HepG2 (cell line): ENCODE results near the gene TMEM131. TPM values are rescaled to one million over a fixed set of nuclear protein-coding genes. Genes with fewer than 3 reads are reported as not detected.

Experiments used
- ATAC-seq: fragments of 200-7000 bp; cut with Tn5 transposase; 3 replicates; pipeline ENCODE4 v1.9.1; 2020; ENCODE audit warnings: mild to moderate bottlenecking, moderate library complexity
- BruUV-seq: library from RNA; stranded (reverse); fragments of 400-500 nt; replicated peaks from 2 replicates; lab custom pipeline; 2021; lab: Mats Ljungman, UMichigan
- CTCF ChIA-PET: fragments of 300-600 bp; formaldehyde crosslinking; extraction: SDS; loops from one replicate; lab custom pipeline; 2021; ENCODE audit warnings: low total read pairs, inconsistent platforms, low intra/inter-chr PET ratio; lab: Yijun Ruan, JAX
- POLR2A ChIA-PET: fragments of 350-600 bp; sonication (Branson Sonifier 250); formaldehyde crosslinking; loops from one replicate; lab custom pipeline; 2020; ENCODE audit warnings: antibody characterized with exemption, inconsistent platforms; lab: Yijun Ruan, JAX
- DNase-seq: peaks from one replicate; pipeline ENCODE4 v3.0.0-alpha.2; 2015; ENCODE audit warnings: low spot score
- FAIRE-seq: peaks from 3 replicates; lab custom pipeline; 2011; peaks lifted over from hg19 to GRCh38; lab: Jason Lieb, UNC
- H2AFZ ChIP-seq: one replicate; pipeline ENCODE4 v1.6.1; 2011; ENCODE audit warnings: low read length, inconsistent platforms
- H3K27ac ChIP-seq: fragments of 300-600 bp; 3 replicates; pipeline ENCODE4 v1.8.0; 2011; ENCODE audit warnings: mixed run types, mild to moderate bottlenecking, mixed read lengths, low read length, inconsistent platforms; ENCODE audit not compliant: insufficient read depth; ENCODE audit errors: extremely low read length
- H3K27me3 ChIP-seq, 2 experiments: fragments of 200-600 bp in 1 of 2; 2 replicates in 1 of 2; 3 replicates in 1 of 2; pipeline versions ENCODE4 v1.6.0 to v1.8.0; 2011; ENCODE audit warnings: low read length in 2 of 2, mild to moderate bottlenecking in 2 of 2, moderate library complexity in 2 of 2, inconsistent platforms in 1 of 2; ENCODE audit not compliant: insufficient read depth in 2 of 2, control insufficient read depth in 1 of 2
- H3K36me3 ChIP-seq, 2 experiments: fragments of 200-600 bp in 1 of 2; replicated peaks in 1 of 2; 2 replicates in 1 of 2; 3 replicates in 1 of 2; pipeline versions ENCODE4 v1.5.1 to v1.8.0; 2011; ENCODE audit warnings: low read length in 2 of 2, inconsistent platforms in 1 of 2; ENCODE audit not compliant: insufficient read depth in 2 of 2, control insufficient read depth in 1 of 2
- H3K4me1 ChIP-seq: 2 replicates; pipeline ENCODE4 v1.5.1; 2012; ENCODE audit warnings: low read length, inconsistent platforms; ENCODE audit not compliant: insufficient read depth
- H3K4me2 ChIP-seq: 2 replicates; pipeline ENCODE4 v1.6.0; 2011; ENCODE audit warnings: low read depth, low read length, inconsistent platforms
- H3K4me3 ChIP-seq, 3 experiments: fragments of 200-600 bp in 1 of 3; sonication (generic), shearing (Covaris generic) in 1 of 3; replicated peaks in 1 of 3; 2 replicates each; pipeline ENCODE4 v1.5.1; 2011 to 2016; ENCODE audit warnings: low read length in 3 of 3, inconsistent platforms in 2 of 3, low read depth in 2 of 3, mild to moderate bottlenecking in 2 of 3, control low read depth in 1 of 3, mixed read lengths in 1 of 3; ENCODE audit not compliant: insufficient read depth in 1 of 3
- H3K79me2 ChIP-seq: one replicate; pipeline ENCODE4 v1.6.1; 2011; ENCODE audit warnings: low read length, inconsistent platforms; ENCODE audit not compliant: insufficient read depth
- H3K9ac ChIP-seq: 2 replicates; pipeline ENCODE4 v1.6.0; 2011; ENCODE audit warnings: mild to moderate bottlenecking, low read depth, low read length, inconsistent platforms; ENCODE audit not compliant: insufficient read depth
- H3K9me3 ChIP-seq: 2 replicates; pipeline ENCODE4 v1.5.1; 2012; ENCODE audit warnings: mild to moderate bottlenecking, low read length
- H4K20me1 ChIP-seq: 2 replicates; pipeline ENCODE4 v1.6.0; 2011; ENCODE audit warnings: inconsistent platforms, mild to moderate bottlenecking, low read length, moderate library complexity; ENCODE audit not compliant: insufficient read depth
- ARHGAP35 ChIP-seq: sonication (generic); formaldehyde crosslinking; IDR thresholded peaks from 2 replicates; pipeline ENCODE4 v1.9.0; 2022; ENCODE audit warnings: mild to moderate bottlenecking, inconsistent platforms, moderate library complexity, missing genetic modification reagents, borderline replicate concordance
- ATF4 ChIP-seq, 2 experiments: fragments of 450-650 bp in 1 of 2; sonication (generic) in 1 of 2; formaldehyde crosslinking; IDR thresholded peaks; 2 replicates each; pipeline versions ENCODE4 v1.5.0 to v1.8.0; 2020 to 2022; ENCODE audit warnings: mild to moderate bottlenecking in 1 of 2, missing genetic modification reagents in 1 of 2
- CREBL2 ChIP-seq: sonication (generic); formaldehyde crosslinking; IDR thresholded peaks from 2 replicates; pipeline ENCODE4 v1.8.1; 2023; ENCODE audit warnings: missing genetic modification reagents, mild to moderate bottlenecking, borderline replicate concordance
- ESRRA ChIP-seq: sonication (generic); formaldehyde crosslinking; IDR thresholded peaks from 2 replicates; pipeline ENCODE4 v1.5.1; 2020; ENCODE audit warnings: mild to moderate bottlenecking, low read depth, missing genetic modification reagents
- HOXA7 ChIP-seq: sonication (generic); formaldehyde crosslinking; IDR thresholded peaks from 2 replicates; pipeline ENCODE4 v1.8.1; 2022; ENCODE audit warnings: mild to moderate bottlenecking, missing genetic modification reagents, moderate library complexity
- NFYC ChIP-seq: IDR thresholded peaks from 2 replicates; pipeline ENCODE4 v1.6.1; 2016; ENCODE audit warnings: missing genetic modification reagents, missing compliant biosample characterization
- STAT6 ChIP-seq: sonication (generic); formaldehyde crosslinking; IDR thresholded peaks from 2 replicates; pipeline ENCODE4 v1.4.0; 2020; ENCODE audit warnings: missing genetic modification reagents, mild to moderate bottlenecking, borderline replicate concordance
- TAF1 ChIP-seq: sonication (generic); formaldehyde crosslinking; IDR thresholded peaks from 2 replicates; pipeline ENCODE4 v1.4.0; 2020; ENCODE audit warnings: missing genetic modification reagents
- ZNF275 ChIP-seq: sonication (generic); formaldehyde crosslinking; IDR thresholded peaks from 2 replicates; pipeline ENCODE4 v1.8.0; 2022; ENCODE audit warnings: missing genetic modification reagents, mild to moderate bottlenecking, inconsistent platforms, borderline replicate concordance
- ZNF430 ChIP-seq: sonication (generic); formaldehyde crosslinking; IDR thresholded peaks from 2 replicates; pipeline ENCODE4 v1.9.0; 2021; ENCODE audit warnings: mild to moderate bottlenecking, missing genetic modification reagents
- ZNF503 ChIP-seq: sonication (generic); formaldehyde crosslinking; IDR thresholded peaks from 2 replicates; pipeline ENCODE4 v1.4.0; 2020; ENCODE audit warnings: missing genetic modification reagents
- ZNF879 ChIP-seq: sonication (generic); formaldehyde crosslinking; IDR thresholded peaks from 2 replicates; pipeline ENCODE4 v1.8.1; 2023; ENCODE audit warnings: missing genetic modification reagents
- WGBS: methylation state at CpG from one replicate; pipeline ENCODE4 v1.1.6; 2017; ENCODE audit warnings: low lambda C conversion rate; 5-methylcytosine and 5-hydroxymethylcytosine counted together
- in situ Hi-C: cut with HindIII; loops from 2 replicates; pipeline ENCODE4 v1.10.0; 2017; ENCODE audit warnings: low pct_unique_long_range_greater_than_20kb; ENCODE audit not compliant: extremely low pct_ligation_motif_present
- intact Hi-C: fragments of 100-400 bp; cut with micrococcal nuclease; formaldehyde crosslinking; loops from one replicate; pipeline ENCODE4 v1.10.0; 2022; ENCODE audit not compliant: unreplicated experiment
- polyA plus RNA-seq, 8 experiments: library from polyadenylated mRNA; depleted of rRNA in 3 of 8; stranded (reverse) in 7 of 8; unstranded in 1 of 8; fragments of >200 nt; fragmentation: Illumina TruSeq in 4 of 8; extraction: Trizol in 4 of 8; gene quantifications; 2 replicates each; pipeline versions ENCODE4 v1.2.1 to v1.2.3, GENCODE V29; 2011 to 2016; ENCODE audit warnings: low read depth in 4 of 8, missing spikeins in 1 of 8, mixed read lengths in 1 of 8; ENCODE audit not compliant: insufficient read depth in 1 of 8
- total RNA-seq, 5 experiments: library from RNA; depleted of rRNA; stranded (reverse); fragments of >200 nt; fragmentation: Illumina TruSeq; extraction: Trizol; gene quantifications; 2 replicates each; pipeline ENCODE4 v1.2.3, GENCODE V29; 2016; ENCODE audit warnings: low read depth in 1 of 5

The TMEM131 gene
- total and polyA plus RNA-seq, 2 of the 13 experiments (the other 11 are each of a cell fraction or from before 2014, with no cell fraction given) = 17.9 to 19.5 TPM

- TF ChIP-seq ZNF430 (no peak), ZNF275 (CRISPR knock-in tag) (no peak), ARHGAP35 (CRISPR knock-in tag) (no peak), ZNF503 (CRISPR knock-in tag) (no peak), NFYC (CRISPR knock-in tag) (no peak), CREBL2 (CRISPR knock-in tag) (no peak), ESRRA (no peak), HOXA7 (CRISPR knock-in tag) (no peak), ZNF879 (CRISPR knock-in tag) (no peak), STAT6 (CRISPR knock-in tag) (no peak), TAF1 (CRISPR knock-in tag) (no peak), ATF4 (CRISPR knock-in tag; IDR thresholded peaks at IDR 0.05) (no peak)
- WGBS = 19% methylated on average over 2 of the region's 2 CpGs
- Histone ChIP-seq H3K4me2 (no peak overlapping the region), H3K9me3 (no peaks in the 10 kb centered on the region), H3K4me3 (no peak overlapping the region), H4K20me1 (no peaks in the 10 kb centered on the region), H3K27ac (no peak overlapping the region), H3K36me3 (no peaks in the 10 kb centered on the region), H3K9ac (no peak overlapping the region), H3K4me1 (no peaks in the 10 kb centered on the region), H3K27me3 (no peaks in the 10 kb centered on the region; a peak in 2 of 5 replicates), H3K79me2 (no peaks in the 10 kb centered on the region), H2AFZ (no peak overlapping the region)
- intact Hi-C loops (no loop called here), in situ Hi-C loops (no loop called here)
- FAIRE-seq (no peak), ATAC-seq (no peak), DNase-seq (no peak)
- CTCF ChIA-PET = no interaction called here
- no TSS peak for BruUV-seq
- POLR2A ChIA-PET = no interaction called here
Observed at GRCh38 chr2:97720746-97721145, 275.0 kb downstream of the TMEM131 start.
